HG03565 (cell line): ENCODE results near the gene NAP1L1.

Source experiments
- ATAC-seq: cut with Tn5 transposase; IDR thresholded peaks from one replicate; pipeline ENCODE4 v1.9.1; 2021; ENCODE audit warnings: mild to moderate bottlenecking, moderate library complexity; ENCODE audit not compliant: unreplicated experiment

The NAP1L1 gene

DNA sequence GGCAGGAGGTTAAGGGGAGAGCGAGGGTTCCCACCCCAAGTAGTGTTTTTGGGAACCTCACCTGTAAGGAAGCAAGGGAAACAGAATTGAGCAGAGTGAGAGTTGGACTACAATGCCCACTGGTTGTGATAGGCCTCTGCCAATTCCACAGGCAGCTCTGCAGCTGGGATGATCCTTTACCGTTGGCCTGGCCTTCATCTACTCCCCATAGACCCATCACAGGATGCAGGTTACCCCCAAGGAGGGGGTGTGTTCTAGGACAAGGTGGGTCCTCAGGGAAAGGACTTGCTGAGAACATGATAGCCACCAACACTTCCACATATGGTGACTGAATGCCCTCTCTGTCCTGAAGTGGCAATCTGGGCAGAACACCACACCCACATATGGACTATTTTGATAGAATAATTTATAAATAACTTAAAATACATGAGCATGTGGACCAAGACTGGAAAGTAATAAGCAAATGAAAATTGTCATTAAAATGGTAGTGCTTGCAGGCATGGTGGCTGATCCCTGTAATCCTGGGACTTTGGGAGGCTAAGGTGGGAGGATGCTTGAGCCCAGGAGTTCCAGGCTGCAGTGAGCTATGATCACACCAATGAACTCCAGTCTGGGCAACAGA, 61.3 kb downstream of the NAP1L1 start:
- no peak for ATAC-seq

DNA sequence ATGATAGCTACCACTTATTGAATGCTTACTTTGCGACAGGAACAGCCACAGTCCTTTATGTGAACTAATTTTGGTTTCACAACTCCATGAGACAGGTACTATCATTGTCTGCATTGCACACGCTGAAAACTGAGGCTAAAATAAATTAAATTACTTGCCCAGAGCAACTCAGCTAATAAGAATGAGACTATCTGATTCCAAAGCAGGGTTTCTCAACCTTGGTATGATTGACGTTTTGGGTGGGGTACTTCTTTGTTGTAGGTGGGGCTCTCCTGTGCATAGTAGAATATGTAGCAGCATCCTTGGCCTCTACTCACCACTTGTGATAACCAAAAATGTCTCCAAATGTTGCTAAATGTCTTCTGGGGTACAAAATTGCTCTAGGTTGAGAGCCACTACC, 62.0 kb downstream of the NAP1L1 start:
- ATAC-seq = no peak

DNA sequence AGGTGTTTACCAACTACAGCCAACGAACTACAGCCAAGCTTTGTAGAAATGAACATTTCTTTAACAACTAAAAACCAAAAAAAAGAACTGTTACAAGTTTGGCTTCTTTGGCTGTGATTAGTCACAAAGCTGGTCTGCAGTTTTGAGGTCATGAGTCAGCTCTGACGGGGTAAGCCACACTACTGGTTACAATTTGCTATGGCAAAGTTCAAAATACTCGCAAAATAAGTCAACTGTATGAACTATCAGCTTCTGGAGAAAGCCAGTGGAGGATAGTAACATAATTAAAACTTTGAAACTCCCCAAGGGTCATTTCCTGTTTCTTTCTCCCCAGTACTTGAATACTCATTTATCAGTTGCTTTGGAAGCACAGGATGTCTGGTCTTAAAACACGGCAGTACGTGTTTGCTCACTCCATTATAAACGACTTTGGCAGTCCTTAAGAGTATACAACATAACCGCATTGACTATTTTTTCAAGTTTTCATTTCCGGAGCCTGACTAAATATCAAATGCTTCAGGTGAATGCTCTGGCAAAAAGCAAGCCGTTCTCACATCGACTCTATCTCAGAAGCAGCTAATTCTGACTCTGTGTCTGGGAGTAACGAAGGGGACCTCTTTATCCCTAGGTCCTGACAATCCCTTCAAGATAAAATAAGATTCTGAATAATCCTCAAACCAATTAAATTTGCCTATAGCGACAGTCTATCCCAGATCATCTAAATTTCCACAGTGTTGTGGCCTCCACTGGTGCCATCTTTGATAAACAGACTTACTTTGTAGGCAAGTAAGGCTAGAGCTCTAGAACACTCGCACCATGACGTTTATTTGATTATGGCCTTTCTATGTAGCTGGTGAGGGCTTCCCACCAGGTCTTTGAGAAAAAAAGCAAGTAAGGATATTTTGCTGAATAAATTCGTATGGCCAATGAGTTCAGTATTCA, 63.5 kb downstream of the NAP1L1 start:
- no peak for ATAC-seq

DNA sequence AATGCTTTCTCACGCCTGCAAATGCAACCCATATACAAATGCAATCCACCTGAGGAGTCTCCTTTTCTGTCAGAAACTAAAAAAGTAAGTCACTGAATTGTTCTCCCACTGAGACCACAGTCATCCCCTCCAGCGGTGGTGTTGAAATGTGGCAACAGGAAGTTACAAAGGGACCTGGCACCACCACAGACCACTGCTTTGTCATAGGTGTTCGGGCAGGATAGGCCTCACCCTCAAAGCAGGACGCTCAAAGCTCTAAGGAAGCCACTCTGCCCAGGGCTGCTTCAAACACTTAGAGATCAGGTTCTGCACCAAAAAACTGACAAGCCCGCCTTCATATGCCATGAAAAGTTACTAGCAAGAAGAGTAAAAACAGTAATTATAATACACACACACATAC, 64.2 kb downstream of the NAP1L1 start:
- no peak for ATAC-seq

DNA sequence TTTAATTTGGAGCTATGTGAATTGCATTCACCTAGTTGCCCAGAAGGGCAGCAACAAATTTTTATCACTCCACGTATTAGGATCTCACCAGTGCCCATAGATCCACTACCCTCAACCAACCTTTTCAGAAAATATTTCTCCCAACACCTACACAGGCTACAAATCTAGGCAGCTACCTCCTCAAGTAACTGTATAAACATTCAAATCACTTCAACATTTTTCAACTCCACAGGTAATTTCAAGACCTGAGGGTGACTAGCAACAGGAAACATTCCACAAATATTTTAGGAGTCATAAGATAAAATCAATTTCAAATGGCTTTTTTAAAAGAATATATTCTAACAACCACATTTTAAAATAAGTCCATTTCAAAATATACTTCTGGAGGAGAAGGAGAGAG, 65.8 kb downstream of the NAP1L1 start:
- ATAC-seq = no peak

DNA sequence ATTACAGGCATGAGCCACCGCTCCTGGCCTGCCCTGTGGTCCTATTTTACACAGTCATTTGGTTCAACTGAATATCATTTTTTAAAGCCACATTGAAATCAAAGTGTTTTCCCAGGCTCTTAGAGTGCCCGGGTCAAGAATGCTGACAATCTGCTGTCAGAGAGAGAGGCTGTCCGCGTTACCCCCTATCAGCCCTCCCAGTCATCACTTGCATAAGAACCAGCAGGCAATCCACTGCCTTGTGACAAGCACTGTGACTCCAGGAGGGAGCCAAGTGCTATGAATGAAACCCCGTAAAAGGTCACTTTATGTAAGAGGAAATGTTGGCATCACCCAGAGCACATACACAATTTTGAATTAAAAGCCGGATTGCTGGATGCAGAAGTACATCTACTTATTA, 66.4 kb downstream of the NAP1L1 start:
- no peak for ATAC-seq

DNA sequence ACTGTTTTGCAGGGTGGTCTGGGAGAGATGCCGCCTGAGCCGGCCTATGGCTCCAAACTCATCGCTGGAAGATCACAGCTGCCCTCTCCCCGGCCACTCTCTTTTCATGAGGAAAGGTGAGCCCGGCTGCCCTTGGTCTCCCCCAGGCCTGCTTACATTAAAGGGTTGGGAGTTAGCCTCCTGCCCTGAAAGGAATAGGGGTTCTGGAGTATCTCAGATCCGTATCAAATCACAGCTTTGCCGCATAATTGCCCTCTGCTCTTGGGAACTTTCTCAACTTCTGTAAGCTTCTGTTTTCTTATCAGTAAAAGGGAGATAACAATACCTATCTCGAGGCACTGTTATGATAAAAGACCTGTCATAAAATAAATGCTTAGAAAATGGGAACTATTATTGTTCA, 70.5 kb downstream of the NAP1L1 start:
- no peak for ATAC-seq

DNA sequence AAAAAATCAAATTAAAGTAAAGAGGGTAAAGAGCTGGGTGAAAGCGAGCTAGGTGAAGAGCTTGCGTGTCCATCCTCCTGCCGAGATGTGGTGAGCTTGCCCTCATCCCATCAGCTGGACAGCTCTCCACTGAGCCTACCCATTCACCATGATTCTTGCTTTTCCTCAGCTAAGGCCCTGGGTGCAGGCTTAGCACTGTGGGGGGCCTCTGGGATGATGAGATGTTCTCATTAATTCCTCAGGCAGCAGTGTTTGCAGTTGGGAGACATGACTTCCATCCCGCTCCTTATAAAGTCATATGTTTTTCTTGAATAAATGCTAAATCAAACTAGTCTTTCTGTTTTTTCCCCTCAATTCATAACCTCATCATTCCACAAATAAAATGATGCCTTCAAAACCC, 70.9 kb downstream of the NAP1L1 start:
- no peak for ATAC-seq

DNA sequence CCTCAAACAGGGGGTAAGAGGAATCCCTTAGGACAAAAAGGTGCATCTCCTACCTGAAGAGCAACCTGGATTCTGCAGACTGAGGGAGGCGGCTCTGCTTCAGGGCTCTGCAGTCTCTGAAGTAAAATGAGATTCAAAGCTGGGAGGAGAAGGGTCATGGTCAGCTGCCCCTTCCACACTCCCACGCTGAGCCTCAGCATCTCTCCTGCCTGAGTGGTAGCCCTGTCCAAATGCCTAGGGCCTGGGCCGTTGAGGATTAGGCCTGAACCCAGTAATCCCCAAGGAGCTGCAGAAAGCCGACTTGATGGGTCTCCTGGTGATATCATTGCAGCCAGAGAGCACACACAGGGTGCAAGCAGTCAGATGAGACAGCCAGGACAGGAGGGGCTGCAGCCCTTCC, 71.8 kb downstream of the NAP1L1 start:
- no peak for ATAC-seq

DNA sequence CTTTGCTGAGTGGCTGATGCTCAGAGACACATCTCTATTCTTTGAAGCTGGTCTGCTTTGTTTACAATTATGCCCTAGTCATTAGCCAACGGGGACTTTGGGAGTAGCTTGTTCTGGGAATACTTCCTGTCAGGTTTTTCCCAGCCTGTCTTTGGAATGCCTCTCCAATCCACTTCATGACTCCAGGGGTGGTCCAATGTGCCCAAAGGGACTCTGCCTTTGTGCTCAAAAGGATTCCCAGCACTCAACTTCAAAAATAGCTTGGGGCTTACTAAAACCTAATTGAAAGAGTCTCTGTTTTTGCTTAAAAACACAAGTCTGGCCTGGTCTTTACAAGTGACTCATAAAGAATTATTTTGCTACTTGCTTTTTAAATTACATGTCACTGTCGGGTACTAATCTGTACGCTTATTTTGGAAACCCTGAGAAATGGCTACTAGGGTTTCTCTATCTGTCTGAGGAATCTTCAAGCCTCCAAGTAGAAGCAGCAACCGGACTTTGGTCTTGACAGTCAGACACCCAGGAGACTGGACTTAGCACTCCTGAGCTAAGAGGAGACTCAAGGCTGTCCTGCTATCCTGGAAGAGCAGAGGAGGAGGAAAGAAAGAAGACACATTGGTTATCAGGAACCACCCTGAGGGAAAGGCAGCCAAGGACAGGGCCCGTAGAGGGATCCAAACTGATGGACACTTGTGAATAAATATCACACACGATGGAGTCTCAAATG, 73.6 kb downstream of the NAP1L1 start:
- ATAC-seq = no peak

DNA sequence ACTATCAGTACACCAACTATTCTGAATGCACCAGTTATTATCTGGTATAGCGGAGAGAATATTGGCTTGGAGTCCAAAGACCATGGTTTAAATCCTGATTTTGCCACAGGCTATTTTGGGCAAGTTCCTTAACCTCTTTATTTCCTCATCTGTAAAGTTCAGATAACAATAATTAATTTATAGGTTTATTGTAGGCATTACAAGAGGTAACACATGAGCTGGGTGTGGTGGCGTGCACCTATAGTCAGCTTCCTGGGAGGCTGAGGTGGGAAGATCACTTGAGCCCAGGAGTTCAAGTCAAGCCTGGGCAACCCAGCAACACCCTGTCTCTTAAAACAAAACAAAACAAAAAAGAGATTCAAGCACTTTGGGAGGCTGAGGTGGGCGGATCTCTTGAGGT, 76.1 kb downstream of the NAP1L1 start:
- ATAC-seq = no peak

DNA sequence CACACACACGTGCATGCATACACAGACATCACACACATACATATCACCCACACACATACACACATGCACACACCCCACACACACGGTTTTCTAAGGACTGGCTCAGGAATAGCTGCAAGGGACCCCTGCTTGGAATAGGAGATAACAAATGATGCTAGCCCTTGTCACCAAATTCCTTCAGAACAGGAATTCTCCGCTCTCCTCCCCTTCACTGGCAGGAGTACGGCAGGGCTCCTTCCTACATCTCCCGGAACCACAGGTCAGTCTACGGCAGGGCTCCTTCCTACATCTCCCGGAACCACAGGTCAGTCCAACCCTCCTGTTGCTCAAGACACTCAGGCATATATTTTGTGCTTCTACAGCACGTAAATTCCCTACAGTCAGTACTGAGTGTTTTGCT, 76.8 kb downstream of the NAP1L1 start:
- ATAC-seq = no peak

DNA sequence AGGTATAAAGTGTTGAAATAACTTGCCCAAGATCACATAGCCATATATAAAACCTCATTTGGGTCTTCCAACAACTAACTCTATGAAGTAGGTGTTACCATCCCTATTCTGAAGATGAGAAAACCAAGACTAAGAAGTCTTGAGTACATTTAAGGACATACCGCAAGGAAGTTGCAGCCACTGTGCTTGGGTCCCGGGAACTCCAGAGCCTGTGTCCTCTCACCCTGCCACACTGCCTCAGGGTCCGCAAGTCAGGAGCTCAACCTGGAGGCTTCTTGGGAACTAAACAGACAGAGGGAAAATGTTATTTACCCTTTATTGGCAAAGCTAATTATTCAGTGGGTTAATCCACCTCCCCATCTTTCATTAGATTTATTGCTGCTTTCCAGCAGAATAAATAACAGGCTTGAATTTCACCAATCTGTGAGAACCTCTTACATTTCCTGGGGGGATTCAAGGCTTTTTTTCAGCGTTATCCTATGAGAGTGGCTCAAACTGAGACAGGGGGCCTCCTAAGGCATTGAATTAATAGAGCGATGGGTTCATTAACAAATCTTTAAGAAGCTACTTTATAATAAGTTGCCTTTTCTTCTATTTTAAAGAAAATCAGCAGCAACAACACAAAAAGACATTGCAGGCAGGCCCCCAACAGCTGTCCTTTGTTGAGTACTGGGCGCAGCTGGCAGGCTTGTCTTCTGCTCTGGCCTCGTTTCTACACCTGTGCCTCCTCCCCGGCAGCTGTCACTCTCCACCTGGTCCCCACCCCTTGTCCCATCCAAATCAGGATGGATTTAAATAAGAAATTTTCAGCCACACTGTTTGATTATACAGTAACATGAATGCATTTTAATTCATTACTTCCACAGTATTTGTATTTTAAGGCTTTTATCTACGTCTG, 78.2 kb downstream of the NAP1L1 start:
- no peak for ATAC-seq

DNA sequence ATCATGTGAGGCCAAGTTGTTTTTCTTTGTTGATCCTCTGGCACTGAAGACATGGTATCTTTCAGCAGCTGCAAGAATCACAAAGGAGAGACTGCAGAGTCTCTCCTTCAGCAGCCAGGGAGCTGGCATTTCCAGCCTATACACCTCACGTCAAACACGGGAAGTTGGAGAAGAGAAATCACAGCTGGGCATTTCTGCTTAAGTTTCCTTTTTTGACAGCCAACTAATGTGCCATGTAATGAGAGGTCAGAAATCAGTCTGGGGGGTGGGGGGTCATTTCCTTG, 81.2 kb downstream of the NAP1L1 start:
- ATAC-seq = no peak

DNA sequence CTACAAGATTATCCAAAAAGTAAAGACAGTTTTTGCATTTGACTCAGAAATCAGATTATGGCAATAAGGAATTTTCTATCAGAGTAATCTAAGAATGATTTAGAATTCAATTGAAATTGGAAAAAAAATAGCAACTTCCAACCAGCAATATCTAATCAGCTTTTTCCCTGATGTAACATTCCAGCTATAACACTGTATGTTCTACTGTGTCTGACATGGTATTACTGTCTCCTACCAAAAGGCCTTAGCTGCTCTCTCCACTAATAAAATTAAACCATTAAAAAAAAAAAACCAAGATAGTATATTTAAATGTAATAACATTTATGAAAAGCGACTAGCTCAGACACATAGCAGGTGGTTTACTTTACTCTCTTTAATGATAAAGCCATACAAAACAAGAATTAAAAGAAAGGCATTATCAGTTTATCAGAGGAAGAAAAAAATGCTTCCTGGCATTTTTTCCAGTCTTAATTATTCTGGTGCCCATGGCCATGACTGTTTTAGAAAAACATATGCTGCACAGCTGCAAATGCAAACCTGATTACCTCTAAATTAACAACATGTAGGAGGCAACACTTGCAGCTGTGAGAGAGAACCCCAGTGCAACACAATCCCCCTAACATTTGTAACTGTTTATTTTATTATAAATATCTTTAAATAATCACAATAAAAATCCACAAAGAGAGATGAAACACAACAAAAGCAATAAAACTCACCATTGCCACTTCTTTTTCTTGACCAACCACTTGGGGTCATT, 81.7 kb downstream of the NAP1L1 start:
- no peak for ATAC-seq

DNA sequence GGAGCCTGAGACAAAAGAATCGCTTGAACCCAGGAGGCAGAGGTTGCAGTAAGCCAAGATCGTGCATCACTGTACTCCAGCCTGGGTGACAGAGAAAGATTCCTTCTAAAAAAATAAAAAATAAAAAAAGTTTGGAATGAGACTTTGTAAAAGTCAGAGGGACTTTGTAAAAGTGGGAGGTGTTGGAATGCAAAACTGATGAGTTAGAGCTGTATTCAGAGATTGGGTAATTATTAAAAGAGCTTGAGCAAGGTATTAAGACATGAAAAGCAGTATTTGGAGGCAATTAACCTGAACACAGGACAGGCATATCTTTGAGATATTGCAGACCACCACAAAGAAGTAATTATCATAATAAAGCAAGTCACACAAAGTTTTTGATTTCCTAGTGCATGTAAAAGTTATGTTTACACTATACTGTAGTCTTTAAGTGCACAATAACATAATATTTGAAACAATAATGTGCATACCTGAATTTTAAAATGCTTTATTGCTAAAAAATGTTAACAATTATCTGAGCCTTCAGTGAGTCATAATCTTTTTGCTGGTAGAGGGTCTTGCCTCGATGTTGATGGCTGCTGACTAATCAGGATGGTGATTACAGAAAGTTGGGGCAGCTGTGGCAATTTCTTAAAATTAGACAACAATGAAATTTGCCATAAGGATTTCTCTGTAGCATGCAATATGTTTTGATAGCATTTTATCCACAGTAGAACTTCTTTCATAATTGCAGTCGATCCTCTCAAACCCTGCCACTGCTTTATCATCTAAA, 86.0 kb downstream of the NAP1L1 start:
- no peak for ATAC-seq

DNA sequence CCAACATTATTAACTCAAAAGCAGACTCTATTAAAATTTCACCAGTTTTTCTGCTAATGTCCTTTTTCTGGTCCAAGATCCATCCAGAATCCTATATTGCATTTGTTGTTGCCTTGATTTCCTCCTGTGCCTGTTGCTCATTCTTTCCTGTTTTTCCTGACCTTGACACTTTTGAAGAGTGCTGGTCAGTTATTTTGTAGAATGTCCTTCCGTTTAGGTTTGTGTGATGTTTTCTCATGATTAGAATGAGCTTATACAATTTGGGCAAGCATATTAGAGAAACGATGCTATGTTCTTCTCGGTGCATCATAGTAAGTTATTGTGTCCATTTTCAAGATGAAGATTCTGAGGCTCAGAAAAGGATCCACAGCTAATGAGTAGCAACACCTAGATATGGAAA, 86.8 kb downstream of the NAP1L1 start:
- ATAC-seq = no peak

DNA sequence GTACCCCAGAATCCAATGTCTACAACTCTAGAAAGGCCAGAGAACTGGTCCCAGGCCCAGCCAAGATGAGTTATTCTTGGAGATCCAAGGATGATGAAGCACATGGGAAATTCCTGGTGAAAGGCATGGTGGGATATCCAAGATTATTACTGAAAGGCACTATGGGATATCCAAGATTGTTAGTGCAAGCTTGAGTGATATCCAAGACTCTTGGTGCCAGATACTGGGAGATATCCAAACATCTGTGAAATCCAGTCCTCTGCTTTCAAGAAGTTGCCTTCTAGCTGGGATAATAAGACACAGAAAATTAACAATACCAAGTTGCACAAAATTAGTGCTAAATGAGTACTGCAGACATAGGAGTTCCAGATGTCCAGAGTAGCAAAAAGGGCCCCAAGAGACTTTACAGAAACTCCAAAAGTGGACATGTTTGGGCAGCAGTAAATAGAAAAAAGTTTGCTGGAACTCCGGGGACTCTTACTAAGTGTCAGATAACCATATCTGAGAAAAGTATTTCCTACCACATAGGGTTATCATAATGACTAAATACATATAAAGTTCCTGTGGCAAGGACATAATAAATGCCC, 87.5 kb downstream of the NAP1L1 start:
- no peak for ATAC-seq

DNA sequence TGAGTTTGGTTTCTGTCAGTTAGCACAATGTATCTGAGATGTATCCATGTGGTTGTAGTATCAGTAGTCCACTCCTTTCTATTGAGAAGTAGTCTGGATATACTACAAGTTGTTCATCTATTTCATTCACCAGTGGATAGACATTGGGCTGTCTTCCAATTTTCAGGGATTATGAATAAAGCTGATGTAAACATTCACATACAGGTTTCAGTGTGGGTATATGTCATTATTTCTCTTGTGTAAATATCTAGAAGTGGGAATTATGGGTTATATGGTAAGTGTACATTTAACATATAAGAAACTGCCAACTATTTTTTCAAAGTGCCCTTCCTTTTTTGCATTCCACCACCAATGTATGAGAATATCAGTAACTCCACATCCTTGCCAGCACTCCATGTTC, 88.8 kb downstream of the NAP1L1 start:
- ATAC-seq = no peak
